ENCODE measurements around the gene ANGPT4. TPM values are rescaled to one million over a fixed set of nuclear protein-coding genes. Genes with fewer than 3 reads are reported as not detected.

ANGPT4 gene
- total RNA-seq, 2 experiments from 2014 or later: not detected

- DNase-seq: no peak
- POLR2A ChIA-PET: no interaction called here
Observed at GRCh38 chr20:877814-878213, 38.3 kb downstream of the ANGPT4 start.

GRCh38 chr20:875115-875514, 41.0 kb downstream of the ANGPT4 start:
- Mint-ChIP-seq H3K27ac (no peak overlapping the region), H3K4me3 (no peak overlapping the region), H3K36me3 (ENCODE audit: low read depth) (no peaks in the 10 kb centered on the region), H3K9me3 (no peaks in the 10 kb centered on the region), H3K4me1 (ENCODE audit: low read depth) (no peaks in the 10 kb centered on the region), H3K27me3 (peaks cover 4% of the 10 kb centered on the region)
- ChIA-PET CTCF (no interaction called here), POLR2A (no interaction called here)
- intact Hi-C loops (cut with DNase I, micrococcal nuclease): no loop called here
- H3K9me3 ChIP-seq (ENCODE audit: control insufficient read depth in 1 of 2, insufficient read depth in 1 of 2, low read length in 2 of 2): no peaks in the 10 kb centered on the region
- H3K36me3 ChIP-seq (ENCODE audit: insufficient read depth, low read length): no peaks in the 10 kb centered on the region
- no peak for DNase-seq
- no peaks in the 10 kb centered on the region for H3K27me3 ChIP-seq (ENCODE audit: control insufficient read depth in 1 of 2, insufficient read depth in 2 of 2, low read length in 2 of 2)
- no peak for ATAC-seq (ENCODE audit: poor library complexity)
- H3K4me3 ChIP-seq (ENCODE audit: low read length): no peak overlapping the region
- no peaks in the 10 kb centered on the region for H3K4me1 ChIP-seq (ENCODE audit: insufficient read depth, low read length)
- TF ChIP-seq CTCF (IDR thresholded peaks at IDR 0.05): no peak
- H3K27ac ChIP-seq (ENCODE audit: low read depth in 1 of 2, low read length in 2 of 2): no peak overlapping the region

More at GRCh38 chr20:877814-878213, 38.3 kb downstream of the ANGPT4 start:
- CTCF ChIA-PET: no interaction called here
- Histone ChIP-seq H3K9me3 (ENCODE audit: control insufficient read depth in 1 of 2, insufficient read depth in 1 of 2, low read length in 2 of 2) (no peaks in the 10 kb centered on the region), H3K4me1 (ENCODE audit: insufficient read depth, low read length) (peaks cover 6% of the 10 kb centered on the region), H3K36me3 (ENCODE audit: insufficient read depth, low read length) (no peaks in the 10 kb centered on the region), H3K27ac (ENCODE audit: low read depth in 1 of 2, low read length in 2 of 2) (no peak overlapping the region), H3K4me3 (ENCODE audit: low read length) (no peak overlapping the region), H3K27me3 (ENCODE audit: control insufficient read depth in 1 of 2, insufficient read depth in 2 of 2, low read length in 2 of 2) (no peaks in the 10 kb centered on the region)
- no peak for ATAC-seq (ENCODE audit: poor library complexity)
- Mint-ChIP-seq H3K9me3 (no peaks in the 10 kb centered on the region), H3K36me3 (ENCODE audit: low read depth) (no peaks in the 10 kb centered on the region), H3K4me1 (ENCODE audit: low read depth) (no peaks in the 10 kb centered on the region), H3K27me3 (peaks cover 4% of the 10 kb centered on the region), H3K27ac (no peak overlapping the region), H3K4me3 (no peak overlapping the region)
- no peak for TF ChIP-seq CTCF (IDR thresholded peaks at IDR 0.05)
- intact Hi-C loops (cut with DNase I, micrococcal nuclease): no loop called here

GRCh38 chr20:873875-874607, 42.1 kb downstream of the ANGPT4 start:
- CTCF ChIA-PET: no interaction called here

More at GRCh38 chr20:873875-874607, 42.1 kb downstream of the ANGPT4 start:
- no peaks in the 10 kb centered on the region for H3K27me3 ChIP-seq (ENCODE audit: control insufficient read depth in 1 of 2, insufficient read depth in 2 of 2, low read length in 2 of 2)
- intact Hi-C loops (cut with DNase I, micrococcal nuclease): no loop called here
- Mint-ChIP-seq H3K4me3 (no peak overlapping the region), H3K9me3 (no peaks in the 10 kb centered on the region), H3K36me3 (ENCODE audit: low read depth) (no peaks in the 10 kb centered on the region), H3K27me3 (peaks cover 4% of the 10 kb centered on the region), H3K27ac (no peak overlapping the region), H3K4me1 (ENCODE audit: low read depth) (no peaks in the 10 kb centered on the region)
- no peaks in the 10 kb centered on the region for H3K36me3 ChIP-seq (ENCODE audit: insufficient read depth, low read length)
- DNase-seq (no peak), ATAC-seq (ENCODE audit: poor library complexity) (no peak)
- H3K9me3 ChIP-seq (ENCODE audit: control insufficient read depth in 1 of 2, insufficient read depth in 1 of 2, low read length in 2 of 2): no peaks in the 10 kb centered on the region
- POLR2A ChIA-PET: no interaction called here
- no peaks in the 10 kb centered on the region for H3K4me1 ChIP-seq (ENCODE audit: insufficient read depth, low read length)
- no peak overlapping the region for H3K27ac ChIP-seq (ENCODE audit: low read depth in 1 of 2, low read length in 2 of 2)
- no peak for TF ChIP-seq CTCF (IDR thresholded peaks at IDR 0.05)
- H3K4me3 ChIP-seq (ENCODE audit: low read length): no peak overlapping the region

All from CD4-positive, alpha-beta T cell (primary cell).